H1 (cell line): ENCODE data around the gene SEMA4D. TPM values are rescaled to one million over a fixed set of nuclear protein-coding genes. Genes with fewer than 3 reads are reported as not detected.

Experiments
- CTCF ChIA-PET: fragments of 300-600 bp; sonication (Branson Sonifier 250); formaldehyde crosslinking; loops from one replicate; lab custom pipeline; 2021; ENCODE audit not compliant: partially characterized antibody; lab: Charles Lee
- POLR2A ChIA-PET: fragments of 300-600 bp; sonication (Branson Sonifier 250); formaldehyde crosslinking; loops from one replicate; lab custom pipeline; 2021; ENCODE audit warnings: inconsistent platforms; ENCODE audit not compliant: partially characterized antibody; lab: Charles Lee
- DNase-seq, 2 experiments: peaks; one replicate each; pipeline versions ENCODE4 v3.0.0 to v3.0.0-alpha.2; 2010 to 2022; ENCODE audit warnings: low spot score in 2 of 2, low read depth in 1 of 2, mixed read lengths in 1 of 2
- FAIRE-seq: peaks from 2 replicates; lab custom pipeline; 2011; peaks lifted over from hg19 to GRCh38; lab: Jason Lieb, UNC
- H2AFZ ChIP-seq: 2 replicates; pipeline ENCODE4 v1.8.1; 2012; ENCODE audit warnings: low read length, inconsistent platforms
- H2AK5ac ChIP-seq: 2 replicates; pipeline ENCODE4 v1.6.1; 2013; ENCODE audit warnings: low read depth, low read length
- H2BK120ac ChIP-seq: replicated peaks from 2 replicates; pipeline ENCODE3; 2013; ENCODE audit warnings: low read depth, low read length, inconsistent platforms
- H2BK12ac ChIP-seq: 2 replicates; pipeline ENCODE4 v1.6.1; 2013; ENCODE audit warnings: low read depth, low read length
- H2BK15ac ChIP-seq: 2 replicates; pipeline ENCODE4 v1.6.1; 2013; ENCODE audit warnings: low read length
- H2BK20ac ChIP-seq: 2 replicates; pipeline ENCODE4 v1.6.1; 2013; ENCODE audit warnings: low read length
- H2BK5ac ChIP-seq: 2 replicates; pipeline ENCODE4 v1.6.1; 2013; ENCODE audit warnings: low read depth, low read length
- H3K14ac ChIP-seq: 2 replicates; pipeline ENCODE4 v1.6.1; 2013; ENCODE audit warnings: inconsistent platforms; ENCODE audit not compliant: insufficient read length
- H3K18ac ChIP-seq: 2 replicates; pipeline ENCODE4 v1.6.1; 2013; ENCODE audit warnings: low read length; ENCODE audit errors: extremely low read depth
- H3K23ac ChIP-seq: 2 replicates; pipeline ENCODE4 v1.6.1; 2013; ENCODE audit warnings: inconsistent platforms; ENCODE audit not compliant: insufficient read length
- H3K23me2 ChIP-seq: 2 replicates; pipeline ENCODE4 v1.6.1; 2013; ENCODE audit warnings: low read depth, low read length
- H3K27ac ChIP-seq: 2 replicates; pipeline ENCODE4 v1.6.1; 2011; ENCODE audit warnings: low read depth, low read length, inconsistent platforms
- H3K27me3 ChIP-seq, 4 experiments: replicated peaks in 1 of 4; 1 replicate in 1 of 4; 2 replicates in 3 of 4; pipeline versions ENCODE4 v1.6.1 to v1.8.1; 2011 to 2013; ENCODE audit warnings: low read length in 3 of 4, mild to moderate bottlenecking in 3 of 4, inconsistent platforms in 2 of 4, mixed read lengths in 2 of 4, moderate library complexity in 1 of 4; ENCODE audit not compliant: control insufficient read depth in 3 of 4, insufficient read depth in 3 of 4; ENCODE audit errors: extremely low read depth in 1 of 4
- H3K36me3 ChIP-seq, 4 experiments: 2 replicates each; pipeline versions ENCODE4 v1.6.1 to v1.8.1; 2011 to 2013; ENCODE audit warnings: mild to moderate bottlenecking in 4 of 4, low read length in 3 of 4, moderate library complexity in 2 of 4, control low read depth in 1 of 4, inconsistent platforms in 1 of 4; ENCODE audit not compliant: insufficient read depth in 4 of 4, control insufficient read depth in 2 of 4
- H3K4ac ChIP-seq: replicated peaks from 2 replicates; pipeline ENCODE3; 2013; ENCODE audit warnings: low read length, low read depth, mixed read lengths, inconsistent platforms; ENCODE audit not compliant: insufficient read length
- H3K4me1 ChIP-seq, 4 experiments: replicated peaks in 1 of 4; 1 replicate in 1 of 4; 2 replicates in 3 of 4; pipeline versions ENCODE4 v1.6.1 to v1.8.1; 2011 to 2013; ENCODE audit warnings: low read length in 3 of 4, inconsistent platforms in 2 of 4, mixed read lengths in 1 of 4; ENCODE audit not compliant: insufficient read depth in 4 of 4, control insufficient read depth in 3 of 4
- H3K4me2 ChIP-seq, 2 experiments: 2 replicates each; pipeline versions ENCODE4 v1.6.1 to v1.8.1; 2011 to 2013; ENCODE audit warnings: low read depth in 2 of 2, low read length in 2 of 2, control low read depth in 1 of 2, inconsistent platforms in 1 of 2, mild to moderate bottlenecking in 1 of 2; ENCODE audit not compliant: insufficient read depth in 1 of 2
- H3K4me3 ChIP-seq, 4 experiments: fragments of 200-600, 300-600 bp in 1 of 4; sonication (generic), shearing (Covaris generic), sonication (Bioruptor Twin) in 1 of 4; 2 replicates each; pipeline versions ENCODE4 v1.5.1 to v1.8.1; 2011 to 2016; ENCODE audit warnings: low read length in 4 of 4, low read depth in 3 of 4, control low read depth in 2 of 4, inconsistent platforms in 2 of 4, mild to moderate bottlenecking in 2 of 4, mixed read lengths in 1 of 4, moderate library complexity in 1 of 4; ENCODE audit not compliant: insufficient read depth in 2 of 4; ENCODE audit errors: extremely low read depth in 1 of 4
- H3K56ac ChIP-seq: replicated peaks from 2 replicates; pipeline ENCODE3; 2013; ENCODE audit warnings: low read depth, mild to moderate bottlenecking, mixed read lengths, low read length, inconsistent platforms; ENCODE audit not compliant: insufficient read length
- H3K79me1 ChIP-seq: 2 replicates; pipeline ENCODE4 v1.6.1; 2013; ENCODE audit warnings: low read depth, low read length, control low read depth
- H3K79me2 ChIP-seq, 2 experiments: 2 replicates each; pipeline versions ENCODE4 v1.6.1 to v1.8.1; 2012 to 2013; ENCODE audit warnings: low read length in 2 of 2, mild to moderate bottlenecking in 2 of 2, inconsistent platforms in 1 of 2; ENCODE audit not compliant: insufficient read depth in 2 of 2, control insufficient read depth in 1 of 2
- H3K9ac ChIP-seq, 4 experiments: replicated peaks in 1 of 4; 1 replicate in 1 of 4; 2 replicates in 3 of 4; pipeline versions ENCODE4 v1.6.1 to v1.8.1; 2011 to 2013; ENCODE audit warnings: low read depth in 3 of 4, low read length in 3 of 4, control low read depth in 2 of 4, mild to moderate bottlenecking in 2 of 4, moderate library complexity in 2 of 4, inconsistent platforms in 1 of 4; ENCODE audit errors: extremely low read depth in 1 of 4
- H3K9me3 ChIP-seq, 2 experiments: 2 replicates each; pipeline versions ENCODE4 v1.6.1 to v1.8.1; 2012 to 2013; ENCODE audit warnings: mild to moderate bottlenecking in 2 of 2, moderate library complexity in 2 of 2, control low read depth in 1 of 2, inconsistent platforms in 1 of 2, low read depth in 1 of 2, low read length in 1 of 2, mixed read lengths in 1 of 2; ENCODE audit not compliant: insufficient read depth in 2 of 2
- H4K20me1 ChIP-seq, 2 experiments: replicated peaks in 1 of 2; 2 replicates each; pipeline versions ENCODE3 to v1.8.1; 2011 to 2013; ENCODE audit warnings: inconsistent platforms in 2 of 2, low read length in 2 of 2, mild to moderate bottlenecking in 1 of 2; ENCODE audit not compliant: insufficient read depth in 2 of 2, control insufficient read depth in 1 of 2
- H4K5ac ChIP-seq: 2 replicates; pipeline ENCODE4 v1.6.1; 2013; ENCODE audit warnings: low read length, low read depth, mixed read lengths, inconsistent platforms; ENCODE audit not compliant: insufficient read length
- H4K8ac ChIP-seq: 2 replicates; pipeline ENCODE4 v1.8.0; 2013; ENCODE audit warnings: mild to moderate bottlenecking, moderate library complexity, low read length, inconsistent platforms; ENCODE audit not compliant: insufficient read depth; ENCODE audit errors: extremely low read depth
- H4K91ac ChIP-seq: replicated peaks from 2 replicates; pipeline ENCODE3; 2013; ENCODE audit warnings: low read length, mixed read lengths, inconsistent platforms; ENCODE audit not compliant: insufficient read length
- CBX5 ChIP-seq: fragments of 300-800, 300-1000 bp; sonication (generic); IDR thresholded peaks from 2 replicates; pipeline ENCODE4 v1.7.1; 2016; ENCODE audit warnings: antibody characterized with exemption, low read length, low read depth
- EGR1 ChIP-seq: IDR thresholded peaks from 2 replicates; pipeline ENCODE4 v1.6.1; 2011; ENCODE audit warnings: low read depth, low read length, borderline replicate concordance
- NRF1 ChIP-seq: IDR thresholded peaks from 2 replicates; pipeline ENCODE4 v1.6.1; 2011; ENCODE audit warnings: mild to moderate bottlenecking, low read depth, low read length, improper control_type of control experiment
- POLR2A ChIP-seq, 2 experiments: IDR thresholded peaks; 1 replicate in 1 of 2; 2 replicates in 1 of 2; pipeline ENCODE4 v1.6.1; 2011; ENCODE audit warnings: low read depth in 2 of 2, low read length in 2 of 2, mild to moderate bottlenecking in 2 of 2; ENCODE audit errors: control extremely low read depth in 1 of 2
- WGBS, 2 experiments: shearing (Covaris generic) in 1 of 2; methylation state at CpG; one replicate each; pipeline versions ENCODE4 v1.1.6 to v1.1.7; 2013 to 2015; ENCODE audit warnings: low lambda C conversion rate in 2 of 2, mixed read lengths in 2 of 2, inconsistent platforms in 1 of 2, low coverage in 1 of 2, missing lambda C conversion rate in 1 of 2; ENCODE audit not compliant: insufficient replicate concordance in 2 of 2, insufficient coverage in 1 of 2, insufficient read length in 1 of 2; ENCODE audit errors: extremely low coverage in 1 of 2, missing lambda C conversion rate in 1 of 2; 5-methylcytosine and 5-hydroxymethylcytosine counted together
- polyA plus RNA-seq, 7 experiments: library from polyadenylated mRNA; depleted of rRNA in 3 of 7; stranded (reverse) in 5 of 7; unstranded in 2 of 7; fragments of >200 nt in 5 of 7; fragments of 200-250 nt in 2 of 7; gene quantifications; 1 replicate in 5 of 7; 2 replicates in 1 of 7; 4 replicates in 1 of 7; pipeline versions ENCODE4 v1.2.1 to v1.2.3, GENCODE V29; 2011 to 2013; ENCODE audit warnings: missing spikeins in 2 of 7, mixed read lengths in 2 of 7
- total RNA-seq: library from RNA; stranded (reverse); fragmentation: NEBNext Ultra II Directional; extraction: Animal tissue kit (Norgen Biotek cat#: 25700); gene quantifications from 2 replicates; pipeline ENCODE4 v1.2.1, GENCODE V29; 2021

The SEMA4D gene
- total and polyA plus RNA-seq, 2 of the 8 experiments (the other 6 are each of a cell fraction or from before 2014, with no cell fraction given) = 21.0 to 70.4 TPM

- Histone ChIP-seq H2AFZ (no peak overlapping the region), H4K8ac (no peak overlapping the region), H3K79me1 (peaks cover 2% of the 10 kb centered on the region; the same call in 1 of the 2 replicates), H3K4me2 (no peak overlapping the region), H2BK12ac (no peak overlapping the region), H3K23me2 (no peaks in the 10 kb centered on the region), H3K4me1 (no peaks in the 10 kb centered on the region), H3K36me3 (peaks cover 57 to 96% (median 81%) of the 10 kb centered on the region in 4 experiments), H4K5ac (no peak overlapping the region), H3K27me3 (no peaks in the 10 kb centered on the region), H3K4ac (no peak overlapping the region), H2BK5ac (no peak overlapping the region), H2AK5ac (no peak overlapping the region), H3K79me2 (no peaks in the 10 kb centered on the region), H2BK120ac (no peak overlapping the region), H4K20me1 (peaks cover 6 to 17% of the 10 kb centered on the region in 2 experiments), H4K91ac (no peak overlapping the region), H2BK20ac (no peak overlapping the region), H3K4me3 (no peak overlapping the region), H3K14ac (no peak overlapping the region), H2BK15ac (no peak overlapping the region), H3K18ac (no peak overlapping the region), H3K27ac (no peak overlapping the region), H3K23ac (no peak overlapping the region), H3K9me3 (no peaks in the 10 kb centered on the region), H3K56ac (no peak overlapping the region), H3K9ac (no peak overlapping the region; a peak in 1 of 7 replicates)
- no peak for DNase-seq
- ChIA-PET CTCF (interaction anchor here (0.7 to 1.3 kb wide), 2 partner anchors 10 to 44 kb away, joined by 3 read pairs; no protein-coding TSS in a partner anchor), POLR2A (interaction anchor here (1.3 kb wide), 1 partner anchor 11 kb away, joined by 4 read pairs; no protein-coding TSS in a partner anchor)
- TF ChIP-seq CBX5 (no peak), POLR2A (IDR thresholded peaks at IDR 0.05; ENCODE audit: control extremely low read depth in 1 of 2, low read depth in 2 of 2, low read length in 2 of 2) (no peak), EGR1 (no peak), NRF1 (no peak)
- WGBS, 2 experiments = 91% methylated on average over 3 of the region's 3 CpGs; no CpG with 5 or more reads in 1 of the 2 experiments
- no peak for FAIRE-seq
These were observed 143.9 kb downstream of the SEMA4D start for GRCh38 chr9:89353989-89354388.
